Measurements from ENCODE around the gene DIP2A.

GRCh38 chr21:46607636-46608035 is 148.9 kb downstream of the DIP2A start:
- TF ChIP-seq, protein P1, sequence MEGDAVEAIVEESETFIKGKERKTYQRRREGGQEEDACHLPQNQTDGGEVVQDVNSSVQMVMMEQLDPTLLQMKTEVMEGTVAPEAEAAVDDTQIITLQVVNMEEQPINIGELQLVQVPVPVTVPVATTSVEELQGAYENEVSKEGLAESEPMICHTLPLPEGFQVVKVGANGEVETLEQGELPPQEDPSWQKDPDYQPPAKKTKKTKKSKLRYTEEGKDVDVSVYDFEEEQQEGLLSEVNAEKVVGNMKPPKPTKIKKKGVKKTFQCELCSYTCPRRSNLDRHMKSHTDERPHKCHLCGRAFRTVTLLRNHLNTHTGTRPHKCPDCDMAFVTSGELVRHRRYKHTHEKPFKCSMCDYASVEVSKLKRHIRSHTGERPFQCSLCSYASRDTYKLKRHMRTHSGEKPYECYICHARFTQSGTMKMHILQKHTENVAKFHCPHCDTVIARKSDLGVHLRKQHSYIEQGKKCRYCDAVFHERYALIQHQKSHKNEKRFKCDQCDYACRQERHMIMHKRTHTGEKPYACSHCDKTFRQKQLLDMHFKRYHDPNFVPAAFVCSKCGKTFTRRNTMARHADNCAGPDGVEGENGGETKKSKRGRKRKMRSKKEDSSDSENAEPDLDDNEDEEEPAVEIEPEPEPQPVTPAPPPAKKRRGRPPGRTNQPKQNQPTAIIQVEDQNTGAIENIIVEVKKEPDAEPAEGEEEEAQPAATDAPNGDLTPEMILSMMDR (IDR thresholded peaks at IDR 0.05), result no peak
- TF ChIP-seq POLR2AphosphoS5 (IDR thresholded peaks at IDR 0.05; ENCODE audit: low read depth, low read length) (no peak), SIN3A (IDR thresholded peaks at IDR 0.05; ENCODE audit: borderline replicate concordance, insufficient read depth, low read depth, low read length) (no peak), TCF7L2 (IDR thresholded peaks at IDR 0.05; ENCODE audit: low read depth, low read length) (no peak)
- TF ChIP-seq, protein P2, sequence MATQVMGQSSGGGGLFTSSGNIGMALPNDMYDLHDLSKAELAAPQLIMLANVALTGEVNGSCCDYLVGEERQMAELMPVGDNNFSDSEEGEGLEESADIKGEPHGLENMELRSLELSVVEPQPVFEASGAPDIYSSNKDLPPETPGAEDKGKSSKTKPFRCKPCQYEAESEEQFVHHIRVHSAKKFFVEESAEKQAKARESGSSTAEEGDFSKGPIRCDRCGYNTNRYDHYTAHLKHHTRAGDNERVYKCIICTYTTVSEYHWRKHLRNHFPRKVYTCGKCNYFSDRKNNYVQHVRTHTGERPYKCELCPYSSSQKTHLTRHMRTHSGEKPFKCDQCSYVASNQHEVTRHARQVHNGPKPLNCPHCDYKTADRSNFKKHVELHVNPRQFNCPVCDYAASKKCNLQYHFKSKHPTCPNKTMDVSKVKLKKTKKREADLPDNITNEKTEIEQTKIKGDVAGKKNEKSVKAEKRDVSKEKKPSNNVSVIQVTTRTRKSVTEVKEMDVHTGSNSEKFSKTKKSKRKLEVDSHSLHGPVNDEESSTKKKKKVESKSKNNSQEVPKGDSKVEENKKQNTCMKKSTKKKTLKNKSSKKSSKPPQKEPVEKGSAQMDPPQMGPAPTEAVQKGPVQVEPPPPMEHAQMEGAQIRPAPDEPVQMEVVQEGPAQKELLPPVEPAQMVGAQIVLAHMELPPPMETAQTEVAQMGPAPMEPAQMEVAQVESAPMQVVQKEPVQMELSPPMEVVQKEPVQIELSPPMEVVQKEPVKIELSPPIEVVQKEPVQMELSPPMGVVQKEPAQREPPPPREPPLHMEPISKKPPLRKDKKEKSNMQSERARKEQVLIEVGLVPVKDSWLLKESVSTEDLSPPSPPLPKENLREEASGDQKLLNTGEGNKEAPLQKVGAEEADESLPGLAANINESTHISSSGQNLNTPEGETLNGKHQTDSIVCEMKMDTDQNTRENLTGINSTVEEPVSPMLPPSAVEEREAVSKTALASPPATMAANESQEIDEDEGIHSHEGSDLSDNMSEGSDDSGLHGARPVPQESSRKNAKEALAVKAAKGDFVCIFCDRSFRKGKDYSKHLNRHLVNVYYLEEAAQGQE (IDR thresholded peaks at IDR 0.05; ENCODE audit: insufficient read depth in 1 of 2, low read depth in 2 of 2, low read length in 1 of 2), result no peak
